HEK293T (cell line): ENCODE data around the gene KIAA1328.

Source experiments
- ARNT ChIP-seq: fragments of 450-650 bp; IDR thresholded peaks from 2 replicates; pipeline ENCODE4 v1.6.1; 2017; ENCODE audit warnings: mild to moderate bottlenecking
- BHLHE40 ChIP-seq: fragments of 450-650 bp; IDR thresholded peaks from 2 replicates; pipeline ENCODE4 v1.6.1; 2016; ENCODE audit warnings: mild to moderate bottlenecking, moderate library complexity, borderline replicate concordance
- ELF4 ChIP-seq: fragments of 450-650 bp; IDR thresholded peaks from 2 replicates; pipeline ENCODE4 v1.6.1; 2017; ENCODE audit warnings: antibody characterized with exemption
- FOXK2 ChIP-seq: fragments of 450-650 bp; IDR thresholded peaks from 2 replicates; pipeline ENCODE4 v1.6.1; 2016; ENCODE audit warnings: mild to moderate bottlenecking
- HDGF ChIP-seq: fragments of 450-650 bp; IDR thresholded peaks from 2 replicates; pipeline ENCODE4 v1.6.1; 2017; ENCODE audit warnings: antibody characterized with exemption, borderline replicate concordance
- L3MBTL2 ChIP-seq: fragments of 450-650 bp; conservative IDR thresholded peaks from 2 replicates; pipeline ENCODE4 v1.6.1; 2016; ENCODE audit warnings: mild to moderate bottlenecking
- LEF1 ChIP-seq: fragments of 450-650 bp; IDR thresholded peaks from 2 replicates; pipeline ENCODE4 v1.6.1; 2017; ENCODE audit warnings: mild to moderate bottlenecking, borderline replicate concordance
- NFRKB ChIP-seq: fragments of 450-650 bp; IDR thresholded peaks from 2 replicates; pipeline ENCODE4 v1.6.1; 2016; ENCODE audit warnings: mild to moderate bottlenecking, moderate library complexity
- PKNOX1 ChIP-seq: fragments of 450-650 bp; IDR thresholded peaks from 2 replicates; pipeline ENCODE4 v1.6.1; 2016
- SP1 ChIP-seq: fragments of 450-650 bp; IDR thresholded peaks from 2 replicates; pipeline ENCODE4 v1.6.1; 2017
- SUZ12 ChIP-seq: fragments of 450-650 bp; IDR thresholded peaks from 2 replicates; pipeline ENCODE4 v1.6.1; 2016; ENCODE audit warnings: mild to moderate bottlenecking
- TARDBP ChIP-seq: fragments of 450-650 bp; IDR thresholded peaks from 2 replicates; pipeline ENCODE4 v1.6.1; 2016
- ZNF384 ChIP-seq: fragments of 450-650 bp; IDR thresholded peaks from 2 replicates; pipeline ENCODE4 v1.6.1; 2016

GRCh38 chr18:36953047-36953446, 124.1 kb downstream of the KIAA1328 start:
- TF ChIP-seq ARNT, result no peak
- TF ChIP-seq BHLHE40, result no peak
- TF ChIP-seq ELF4, result no peak
- no peak for TF ChIP-seq TARDBP
- TF ChIP-seq SP1, result no peak
- no peak for TF ChIP-seq NFRKB
- TF ChIP-seq ZNF384, result no peak
- TF ChIP-seq LEF1, result no peak
- no peak for TF ChIP-seq PKNOX1
- no peak for TF ChIP-seq HDGF
- no peak for TF ChIP-seq FOXK2
- no peak for TF ChIP-seq SUZ12
- no peak for TF ChIP-seq L3MBTL2
